Measurements from ENCODE around the gene CYB5B. TPM values are rescaled to one million over a fixed set of nuclear protein-coding genes. Genes with fewer than 3 reads are reported as not detected.

The CYB5B gene
- total and polyA plus RNA-seq, 2 donors from 2014 or later: 89.0 to 111 TPM

DNA sequence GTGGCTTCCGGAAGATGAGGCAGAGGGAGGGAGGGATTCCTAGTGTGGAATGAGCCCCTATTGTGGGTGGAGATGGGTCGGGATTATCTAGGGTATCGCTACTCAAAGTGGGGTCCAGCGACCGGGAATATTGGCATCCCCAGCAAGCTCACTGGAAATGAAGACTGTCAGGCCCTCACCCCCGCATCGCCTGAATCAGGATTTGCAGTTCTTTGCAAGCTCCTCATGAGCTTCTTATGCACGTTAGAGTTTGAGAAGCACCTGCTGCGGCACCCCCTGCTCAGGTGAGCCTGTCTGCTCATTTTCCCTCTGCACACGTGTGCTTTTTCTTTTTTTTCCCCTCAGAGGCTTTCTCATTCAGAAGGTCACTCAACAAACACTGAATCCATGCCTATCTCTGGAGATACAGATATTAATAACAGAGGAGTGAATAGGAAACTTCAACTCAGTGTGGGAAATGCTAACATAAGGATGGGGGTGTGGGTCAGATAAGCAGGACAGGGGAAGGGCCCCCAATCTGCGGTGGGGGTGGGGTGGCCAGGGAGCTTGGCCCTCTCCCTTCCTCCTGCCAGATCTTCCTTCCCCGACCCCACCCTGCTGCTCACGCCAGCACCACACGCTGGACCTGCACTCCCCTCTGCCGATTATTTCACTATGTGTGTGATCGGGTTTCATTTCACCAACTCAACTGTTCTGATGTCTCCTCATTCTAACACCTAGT, 73.6 kb downstream of the CYB5B start:
- DNase-seq: no peak
- no peak for FAIRE-seq
- no peaks in the 10 kb centered on the region for H3K27me3 ChIP-seq (ENCODE audit: control insufficient read depth, insufficient read depth, low read length)
- intact Hi-C loops (cut with DNase I): no loop called here
- no peak overlapping the region for H3K27ac ChIP-seq (ENCODE audit: low read depth in 2 of 2, low read length in 2 of 2)
- H3K9me3 ChIP-seq (ENCODE audit: control insufficient read depth in 2 of 3, insufficient read depth in 1 of 3, low read length in 3 of 3): peaks cover 0 to 3% (median 0%) of the 10 kb centered on the region in 3 donors
- no peak overlapping the region for H3K4me3 ChIP-seq (ENCODE audit: low read length in 3 of 3)
- H3K9ac ChIP-seq (ENCODE audit: low read length in 3 of 3): no peak overlapping the region
- H3K36me3 ChIP-seq (ENCODE audit: control insufficient read depth in 2 of 3, insufficient read depth in 3 of 3, low read length in 3 of 3): no peaks in the 10 kb centered on the region
- H3K4me1 ChIP-seq (ENCODE audit: control insufficient read depth in 2 of 3, insufficient read depth in 2 of 3, low read depth in 1 of 3, low read length in 3 of 3): peaks cover 0 to 2% (median 0%) of the 10 kb centered on the region in 3 donors
- TF ChIP-seq, protein P1, sequence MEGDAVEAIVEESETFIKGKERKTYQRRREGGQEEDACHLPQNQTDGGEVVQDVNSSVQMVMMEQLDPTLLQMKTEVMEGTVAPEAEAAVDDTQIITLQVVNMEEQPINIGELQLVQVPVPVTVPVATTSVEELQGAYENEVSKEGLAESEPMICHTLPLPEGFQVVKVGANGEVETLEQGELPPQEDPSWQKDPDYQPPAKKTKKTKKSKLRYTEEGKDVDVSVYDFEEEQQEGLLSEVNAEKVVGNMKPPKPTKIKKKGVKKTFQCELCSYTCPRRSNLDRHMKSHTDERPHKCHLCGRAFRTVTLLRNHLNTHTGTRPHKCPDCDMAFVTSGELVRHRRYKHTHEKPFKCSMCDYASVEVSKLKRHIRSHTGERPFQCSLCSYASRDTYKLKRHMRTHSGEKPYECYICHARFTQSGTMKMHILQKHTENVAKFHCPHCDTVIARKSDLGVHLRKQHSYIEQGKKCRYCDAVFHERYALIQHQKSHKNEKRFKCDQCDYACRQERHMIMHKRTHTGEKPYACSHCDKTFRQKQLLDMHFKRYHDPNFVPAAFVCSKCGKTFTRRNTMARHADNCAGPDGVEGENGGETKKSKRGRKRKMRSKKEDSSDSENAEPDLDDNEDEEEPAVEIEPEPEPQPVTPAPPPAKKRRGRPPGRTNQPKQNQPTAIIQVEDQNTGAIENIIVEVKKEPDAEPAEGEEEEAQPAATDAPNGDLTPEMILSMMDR (IDR thresholded peaks at IDR 0.05; ENCODE audit: borderline replicate concordance, extremely low read depth, insufficient read depth): no peak

DNA sequence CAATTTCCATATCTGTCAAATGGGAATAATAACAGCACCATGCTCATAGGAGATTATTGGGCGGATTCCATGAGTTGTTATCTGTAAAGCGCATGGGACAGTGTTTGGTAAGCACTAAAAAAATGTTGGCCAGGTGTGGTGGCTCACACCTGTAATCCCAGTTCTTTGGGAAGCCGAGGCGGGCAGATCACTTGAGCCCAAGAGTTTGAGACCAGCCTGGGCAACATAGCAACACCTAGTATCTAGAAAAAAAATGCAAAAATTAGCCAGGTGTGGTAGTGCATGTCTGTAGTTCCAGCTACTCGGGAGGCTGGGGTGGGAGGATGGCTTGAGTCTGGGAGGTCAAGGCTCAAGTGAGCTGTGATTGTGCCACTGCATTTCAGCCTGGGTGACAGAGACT, 74.5 kb downstream of the CYB5B start:
- DNase-seq (no peak), FAIRE-seq (no peak)
- H3K9me3 ChIP-seq (ENCODE audit: control insufficient read depth in 2 of 3, insufficient read depth in 1 of 3, low read length in 3 of 3): no peaks in the 10 kb centered on the region
- H3K27ac ChIP-seq (ENCODE audit: low read depth in 2 of 2, low read length in 2 of 2): no peak overlapping the region
- H3K9ac ChIP-seq (ENCODE audit: low read length in 3 of 3): no peak overlapping the region
- H3K4me3 ChIP-seq (ENCODE audit: low read length in 3 of 3): no peak overlapping the region
- TF ChIP-seq, protein P1 (IDR thresholded peaks at IDR 0.05; ENCODE audit: borderline replicate concordance, extremely low read depth, insufficient read depth): no peak
- no peaks in the 10 kb centered on the region for H3K27me3 ChIP-seq (ENCODE audit: control insufficient read depth, insufficient read depth, low read length)
- no peaks in the 10 kb centered on the region for H3K36me3 ChIP-seq (ENCODE audit: control insufficient read depth in 2 of 3, insufficient read depth in 3 of 3, low read length in 3 of 3)
- intact Hi-C loops (cut with DNase I): no loop called here
- H3K4me1 ChIP-seq (ENCODE audit: control insufficient read depth in 2 of 3, insufficient read depth in 2 of 3, low read depth in 1 of 3, low read length in 3 of 3): peaks cover 0 to 2% (median 0%) of the 10 kb centered on the region in 3 donors

DNA sequence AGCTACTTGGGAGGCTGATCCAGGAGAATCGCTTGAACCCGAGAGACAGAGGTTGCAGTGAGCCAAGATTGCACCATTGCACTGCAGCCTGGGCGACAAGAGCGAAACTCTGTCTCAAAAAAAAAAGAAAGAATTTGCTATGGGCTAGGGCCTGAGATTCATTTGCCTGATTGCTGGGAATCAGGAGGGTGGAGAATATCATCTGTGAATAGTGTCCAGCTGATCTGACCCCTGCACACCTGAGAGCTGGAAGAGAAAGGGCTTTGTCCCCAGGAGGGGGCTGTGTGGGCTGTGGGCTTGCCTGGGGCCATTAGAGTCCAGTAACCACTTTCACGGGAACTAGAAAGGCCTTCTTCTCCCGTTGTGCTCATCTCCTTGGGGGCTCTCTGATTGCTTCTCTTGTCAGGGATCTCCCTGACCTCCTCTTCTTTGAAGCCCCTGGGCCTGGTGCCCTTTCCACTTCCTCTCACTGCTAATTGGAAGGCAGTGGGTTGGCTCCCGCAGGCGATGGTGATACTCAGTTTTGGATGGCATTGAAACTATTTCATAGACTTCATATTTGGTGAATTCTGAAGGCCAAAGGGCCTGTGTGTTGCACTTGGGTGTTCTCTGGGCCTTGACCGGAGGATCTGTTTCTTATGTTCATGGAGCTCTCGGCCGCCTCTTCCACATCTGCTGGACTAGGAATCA, 75.3 kb downstream of the CYB5B start:
- DNase-seq (no peak), FAIRE-seq (no peak)
- H3K9ac ChIP-seq (ENCODE audit: low read length in 3 of 3): no peak overlapping the region
- H3K9me3 ChIP-seq (ENCODE audit: control insufficient read depth in 2 of 3, insufficient read depth in 1 of 3, low read length in 3 of 3): no peaks in the 10 kb centered on the region
- peaks cover 0 to 2% (median 0%) of the 10 kb centered on the region in 3 donors for H3K4me1 ChIP-seq (ENCODE audit: control insufficient read depth in 2 of 3, insufficient read depth in 2 of 3, low read depth in 1 of 3, low read length in 3 of 3)
- no peaks in the 10 kb centered on the region for H3K36me3 ChIP-seq (ENCODE audit: control insufficient read depth in 2 of 3, insufficient read depth in 3 of 3, low read length in 3 of 3)
- intact Hi-C loops (cut with DNase I): no loop called here
- no peak overlapping the region for H3K27ac ChIP-seq (ENCODE audit: low read depth in 2 of 2, low read length in 2 of 2)
- H3K4me3 ChIP-seq (ENCODE audit: low read length in 3 of 3): no peak overlapping the region
- TF ChIP-seq, protein P1 (IDR thresholded peaks at IDR 0.05; ENCODE audit: borderline replicate concordance, extremely low read depth, insufficient read depth): no peak
- H3K27me3 ChIP-seq (ENCODE audit: control insufficient read depth, insufficient read depth, low read length): no peaks in the 10 kb centered on the region
